OCI-LY7 (cell line): Measurements from ENCODE around the gene SNAP47. TPM values are rescaled to one million over a fixed set of nuclear protein-coding genes. Genes with fewer than 3 reads are reported as not detected.

ENCODE experiments used
- BruUV-seq: library from RNA; stranded (reverse); fragments of 400-500 nt; replicated peaks from 2 replicates; lab custom pipeline; 2021; lab: Mats Ljungman, UMichigan
- CTCF ChIA-PET: fragments of 300-600 bp; sonication (Branson Sonifier 250); formaldehyde crosslinking; loops from one replicate; lab custom pipeline; 2022; ENCODE audit warnings: antibody characterized with exemption; ENCODE audit not compliant: unreplicated experiment; lab: Charles Lee
- POLR2A ChIA-PET: fragments of 300-600 bp; sonication (Branson Sonifier 250); formaldehyde crosslinking; loops from one replicate; lab custom pipeline; 2022; ENCODE audit warnings: antibody characterized with exemption; lab: Charles Lee
- DNase-seq: peaks from one replicate; pipeline ENCODE4 v3.0.0-alpha.2; 2015; ENCODE audit warnings: low spot score
- H2AFZ ChIP-seq: fragments of 200-600 bp; sonication (generic), shearing (Covaris generic); 2 replicates; pipeline ENCODE4 v1.6.1; 2014; ENCODE audit warnings: mild to moderate bottlenecking, antibody characterized with exemption, low read length, moderate library complexity
- H3K27ac ChIP-seq: fragments of 200-600 bp; sonication (generic); 2 replicates; pipeline ENCODE4 v1.5.1; 2014; ENCODE audit warnings: mixed run types, low read depth, mild to moderate bottlenecking, moderate library complexity, low read length, inconsistent platforms; ENCODE audit not compliant: poor library complexity, severe bottlenecking
- H3K36me3 ChIP-seq: fragments of 200-600 bp; sonication (generic); 2 replicates; pipeline ENCODE4 v1.6.1; 2014; ENCODE audit warnings: mild to moderate bottlenecking, antibody characterized with exemption, low read length, moderate library complexity, mixed read lengths; ENCODE audit not compliant: insufficient read depth
- H3K4me1 ChIP-seq: fragments of 200-600 bp; sonication (generic); 2 replicates; pipeline ENCODE4 v1.5.1; 2014; ENCODE audit warnings: mild to moderate bottlenecking, low read length; ENCODE audit not compliant: insufficient read depth, poor library complexity, severe bottlenecking
- H3K4me2 ChIP-seq: fragments of 200-600 bp; sonication (generic); 2 replicates; pipeline ENCODE4 v1.6.1; 2014; ENCODE audit warnings: mild to moderate bottlenecking, low read length
- H3K4me3 ChIP-seq: fragments of 200-600 bp; sonication (generic); 2 replicates; pipeline ENCODE4 v1.5.1; 2014; ENCODE audit warnings: mild to moderate bottlenecking, low read depth, low read length; ENCODE audit not compliant: poor library complexity, severe bottlenecking
- H3K79me2 ChIP-seq: fragments of 200-600 bp; sonication (generic); 2 replicates; pipeline ENCODE4 v1.6.1; 2016; ENCODE audit warnings: low read depth, mild to moderate bottlenecking, low read length, moderate library complexity, mixed read lengths; ENCODE audit not compliant: insufficient read depth
- H3K9me2 ChIP-seq: fragments of 200-600 bp; sonication (generic); 2 replicates; pipeline ENCODE4 v1.6.1; 2016; ENCODE audit warnings: mild to moderate bottlenecking, low read length, mixed read lengths; ENCODE audit not compliant: insufficient read depth
- H3K9me3 ChIP-seq: fragments of 200-600 bp; sonication (generic); 2 replicates; pipeline ENCODE4 v1.6.1; 2014; ENCODE audit warnings: mild to moderate bottlenecking, mixed run types, low read length, mixed read lengths
- H4K20me1 ChIP-seq: fragments of 200-600 bp; sonication (generic); 2 replicates; pipeline ENCODE4 v1.6.1; 2014; ENCODE audit warnings: mild to moderate bottlenecking, antibody characterized with exemption, low read length, moderate library complexity, mixed read lengths; ENCODE audit not compliant: insufficient read depth
- EZH2phosphoT487 ChIP-seq: fragments of 200-600 bp; sonication (generic); IDR thresholded peaks from 2 replicates; pipeline ENCODE4 v1.6.1; 2018; ENCODE audit warnings: low read depth, borderline replicate concordance, mild to moderate bottlenecking, mixed run types, antibody characterized with exemption, low read length, moderate library complexity, mixed read lengths
- intact Hi-C: fragments of 100-400 bp; cut with micrococcal nuclease; formaldehyde crosslinking; loops from one replicate; pipeline ENCODE4 v1.10.0; 2022; ENCODE audit not compliant: unreplicated experiment
- total RNA-seq, 2 experiments: library from RNA; depleted of rRNA in 1 of 2; stranded (reverse); fragments of >200 nt in 1 of 2; shearing (Covaris generic) in 1 of 2; gene quantifications; 2 replicates each; pipeline ENCODE4 v1.2.3, GENCODE V29; 2014 to 2022
- TF ChIP-seq, protein P1 (sequence below): fragments of 200-600 bp; sonication (generic); conservative IDR thresholded peaks from 2 replicates; pipeline ENCODE4 v1.5.1; 2014; ENCODE audit warnings: mild to moderate bottlenecking, antibody characterized with exemption, low read length, moderate library complexity, mixed read lengths

SNAP47 gene
- total RNA-seq, 2 experiments from 2014 or later: 29.8 to 44.2 TPM

DNA sequence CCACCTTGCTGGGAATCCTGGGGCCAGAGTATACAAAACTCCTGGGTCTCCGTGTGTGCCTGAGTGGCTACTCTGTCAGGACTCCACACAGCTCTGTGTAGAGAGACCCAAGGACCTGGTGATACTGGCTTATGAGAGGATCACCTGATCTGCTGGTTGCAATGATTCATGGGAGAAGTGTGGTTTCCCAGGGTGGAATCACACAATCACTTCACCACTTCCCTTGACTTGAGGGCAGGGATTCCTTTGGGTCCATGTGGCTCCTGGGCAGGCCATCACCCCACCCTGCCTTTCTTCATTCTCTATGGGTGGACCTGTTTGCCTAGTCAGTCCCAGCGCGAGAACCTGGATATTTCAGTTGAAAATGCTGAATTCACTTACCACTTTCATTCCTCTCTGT, 93.6 kb downstream of the SNAP47 start:
- Histone ChIP-seq H3K4me1 (no peaks in the 10 kb centered on the region), H4K20me1 (no peaks in the 10 kb centered on the region), H3K9me2 (no peaks in the 10 kb centered on the region), H3K79me2 (no peaks in the 10 kb centered on the region), H3K4me3 (no peak overlapping the region), H3K36me3 (no peaks in the 10 kb centered on the region), H2AFZ (no peak overlapping the region), H3K9me3 (no peaks in the 10 kb centered on the region), H3K27ac (no peak overlapping the region), H3K4me2 (no peak overlapping the region)
- CTCF ChIA-PET: no interaction called here
- POLR2A ChIA-PET: no interaction called here
- intact Hi-C loops: no loop called here
- TF ChIP-seq, protein P1, sequence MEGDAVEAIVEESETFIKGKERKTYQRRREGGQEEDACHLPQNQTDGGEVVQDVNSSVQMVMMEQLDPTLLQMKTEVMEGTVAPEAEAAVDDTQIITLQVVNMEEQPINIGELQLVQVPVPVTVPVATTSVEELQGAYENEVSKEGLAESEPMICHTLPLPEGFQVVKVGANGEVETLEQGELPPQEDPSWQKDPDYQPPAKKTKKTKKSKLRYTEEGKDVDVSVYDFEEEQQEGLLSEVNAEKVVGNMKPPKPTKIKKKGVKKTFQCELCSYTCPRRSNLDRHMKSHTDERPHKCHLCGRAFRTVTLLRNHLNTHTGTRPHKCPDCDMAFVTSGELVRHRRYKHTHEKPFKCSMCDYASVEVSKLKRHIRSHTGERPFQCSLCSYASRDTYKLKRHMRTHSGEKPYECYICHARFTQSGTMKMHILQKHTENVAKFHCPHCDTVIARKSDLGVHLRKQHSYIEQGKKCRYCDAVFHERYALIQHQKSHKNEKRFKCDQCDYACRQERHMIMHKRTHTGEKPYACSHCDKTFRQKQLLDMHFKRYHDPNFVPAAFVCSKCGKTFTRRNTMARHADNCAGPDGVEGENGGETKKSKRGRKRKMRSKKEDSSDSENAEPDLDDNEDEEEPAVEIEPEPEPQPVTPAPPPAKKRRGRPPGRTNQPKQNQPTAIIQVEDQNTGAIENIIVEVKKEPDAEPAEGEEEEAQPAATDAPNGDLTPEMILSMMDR: no peak
- TF ChIP-seq EZH2phosphoT487: no peak
- DNase-seq: no peak
- no TSS peak for BruUV-seq

Other genes with a start within 250 kb of the SNAP47 start
- 23.9 and 28.3 TPM in 2 replicates for gene ZNF678, start 171.9 kb upstream of the SNAP47 start, total RNA-seq (2014; rRNA removed; shearing (Covaris generic))
- 19.7 and 20.4 TPM in 2 replicates for gene ZNF678, start 171.9 kb upstream of the SNAP47 start, total RNA-seq (2022)
- gene JMJD4, start 133 bp upstream of the SNAP47 start, total RNA-seq (2014; rRNA removed; shearing (Covaris generic)): 37.5 and 41.8 TPM in 2 replicates
- 27.8 and 28.2 TPM in 2 replicates for gene JMJD4, start 133 bp upstream of the SNAP47 start, total RNA-seq (2022)
- gene PRSS38, start 80.2 kb downstream of the SNAP47 start, total RNA-seq (2014; rRNA removed; shearing (Covaris generic)): not detected in 2 replicates
- not detected in 2 replicates for gene PRSS38, start 80.2 kb downstream of the SNAP47 start, total RNA-seq (2022)
- gene WNT9A, start 212.5 kb downstream of the SNAP47 start, total RNA-seq (2014; rRNA removed; shearing (Covaris generic)): not detected in 2 replicates
- gene WNT9A, start 212.5 kb downstream of the SNAP47 start, total RNA-seq (2022): not detected in 2 replicates